Measurements from ENCODE around the gene KIF26B.

Gene KIF26B

GRCh38 chr1:245583081-245583480, 428.3 kb downstream of the KIF26B start:
- no peak for DNase-seq

DNA sequence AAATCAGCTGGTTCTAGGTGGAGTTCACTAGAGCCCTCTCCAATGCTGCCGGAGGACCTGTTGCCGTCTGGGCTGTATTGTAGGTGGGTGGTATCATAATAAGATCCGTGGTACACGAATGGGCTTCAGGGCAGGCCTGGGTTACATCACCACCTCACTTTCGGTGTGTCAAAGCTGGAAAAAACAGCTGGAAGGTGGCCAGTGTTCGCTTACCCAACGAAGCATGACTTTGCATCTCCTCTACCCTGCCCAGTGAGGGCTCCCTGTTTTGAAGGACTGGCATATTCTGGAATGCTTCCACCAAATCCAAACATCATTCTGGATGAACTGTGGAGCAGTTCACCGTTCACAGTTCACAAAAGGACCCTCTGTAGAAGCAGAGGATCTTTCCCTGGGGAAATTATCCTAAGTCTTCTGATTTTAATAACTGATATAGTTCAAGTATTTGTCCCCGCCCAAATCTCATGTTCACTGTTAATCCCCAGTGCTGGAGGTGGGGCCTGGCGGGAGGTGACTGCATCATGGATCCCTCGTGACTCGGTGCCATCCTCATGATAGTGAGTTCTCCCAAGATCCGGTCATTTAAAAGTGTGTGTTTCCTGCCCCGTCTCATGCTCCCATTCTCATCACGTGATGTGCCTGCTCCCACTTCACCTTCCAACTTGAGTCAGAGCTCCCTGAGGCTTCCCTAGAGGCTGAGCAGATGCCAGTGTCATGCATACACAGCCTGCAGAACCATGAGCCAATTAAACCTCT, 429.0 kb downstream of the KIF26B start:
- DNase-seq: no peak

GRCh38 chr1:245585252-245585959, 430.6 kb downstream of the KIF26B start:
- no peak for DNase-seq

DNA sequence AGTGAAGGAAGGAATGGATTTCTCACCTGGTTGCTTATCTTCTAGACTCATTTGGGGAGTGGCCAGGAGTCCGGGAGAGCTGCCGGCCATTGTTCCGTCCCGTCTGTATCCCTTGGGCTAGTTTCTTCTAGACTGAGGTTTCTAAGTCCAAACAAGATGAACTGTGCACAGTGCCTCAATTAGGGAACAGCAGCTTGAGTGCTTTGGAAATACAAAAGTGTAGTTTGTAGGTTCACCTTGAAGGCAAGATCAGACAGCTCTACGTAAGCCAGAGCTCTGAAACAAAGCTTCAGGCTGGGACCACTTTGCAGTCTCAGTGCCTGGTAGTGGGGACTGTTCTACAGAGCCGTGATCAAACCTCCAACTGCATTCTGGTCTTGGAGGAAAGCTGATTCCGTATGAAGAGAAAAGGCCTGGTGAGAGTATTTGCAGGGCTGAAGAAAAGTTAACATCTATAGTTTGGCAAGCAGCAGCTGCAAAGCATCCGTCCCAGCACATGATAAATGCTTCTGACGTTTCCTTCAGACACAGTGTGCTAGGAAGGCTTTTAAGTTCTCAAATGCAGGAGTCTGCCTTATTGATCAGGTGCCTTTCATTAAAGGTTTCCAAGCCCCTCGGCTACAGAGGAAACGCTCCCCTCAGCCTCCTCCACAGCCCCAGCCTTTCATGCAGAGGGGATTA, 432.8 kb downstream of the KIF26B start:
- no peak for DNase-seq

- no peak for DNase-seq
Measured at GRCh38 chr1:245588116-245588639, 433.4 kb downstream of the KIF26B start.

- no peak for DNase-seq
Measured at GRCh38 chr1:245589316-245589715, 434.5 kb downstream of the KIF26B start.

DNA sequence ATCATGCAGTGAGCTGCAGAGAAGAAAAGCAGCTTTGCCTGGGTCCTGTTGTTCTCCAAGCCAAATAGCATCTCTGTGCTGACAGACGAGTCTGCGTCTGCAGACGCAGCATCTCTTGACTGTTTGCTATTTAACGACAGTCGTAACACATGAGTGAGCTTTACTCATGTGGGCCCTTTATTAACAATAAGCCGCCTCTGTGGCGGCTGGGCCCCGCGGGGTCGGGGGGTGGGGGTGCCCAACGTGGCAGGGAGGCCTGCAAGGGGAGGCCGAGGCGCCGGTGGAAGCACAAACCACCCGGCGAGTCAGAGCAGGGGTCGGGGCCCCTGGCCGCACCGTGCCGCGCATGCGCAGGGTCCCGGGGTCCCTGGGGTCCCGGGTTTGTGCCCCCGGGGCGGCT, 435.1 kb downstream of the KIF26B start:
- no peak for DNase-seq

DNA sequence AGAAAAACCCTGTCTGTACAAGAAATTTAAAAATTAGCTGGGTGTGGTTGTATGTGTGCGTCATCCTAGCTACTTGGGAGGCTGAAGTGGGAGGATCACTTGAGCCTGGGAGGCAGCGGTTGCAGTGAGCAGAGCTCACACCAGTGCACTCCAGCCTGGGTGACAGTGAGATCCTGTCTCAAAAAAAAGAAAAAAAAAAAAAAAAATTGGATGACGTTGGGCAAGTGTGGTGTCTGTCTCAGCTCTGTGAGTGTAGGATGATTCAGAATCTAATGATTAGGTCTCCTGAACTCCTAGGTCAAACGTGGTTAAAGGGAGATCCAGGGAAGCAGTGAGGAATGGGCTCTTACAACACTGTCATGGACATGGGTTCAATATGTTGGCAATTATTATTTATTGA, 435.9 kb downstream of the KIF26B start:
- no peak for DNase-seq

- DNase-seq: no peak
Measured at GRCh38 chr1:245591346-245592188, 436.8 kb downstream of the KIF26B start.

GRCh38 chr1:245592189-245592460, 437.3 kb downstream of the KIF26B start:
- DNase-seq: no peak

- DNase-seq: no peak
Measured at GRCh38 chr1:245598524-245599305, 443.9 kb downstream of the KIF26B start.

GRCh38 chr1:245599371-245600174, 444.8 kb downstream of the KIF26B start:
- no peak for DNase-seq

GRCh38 chr1:245600658-245601057, 445.9 kb downstream of the KIF26B start:
- DNase-seq: no peak

DNA sequence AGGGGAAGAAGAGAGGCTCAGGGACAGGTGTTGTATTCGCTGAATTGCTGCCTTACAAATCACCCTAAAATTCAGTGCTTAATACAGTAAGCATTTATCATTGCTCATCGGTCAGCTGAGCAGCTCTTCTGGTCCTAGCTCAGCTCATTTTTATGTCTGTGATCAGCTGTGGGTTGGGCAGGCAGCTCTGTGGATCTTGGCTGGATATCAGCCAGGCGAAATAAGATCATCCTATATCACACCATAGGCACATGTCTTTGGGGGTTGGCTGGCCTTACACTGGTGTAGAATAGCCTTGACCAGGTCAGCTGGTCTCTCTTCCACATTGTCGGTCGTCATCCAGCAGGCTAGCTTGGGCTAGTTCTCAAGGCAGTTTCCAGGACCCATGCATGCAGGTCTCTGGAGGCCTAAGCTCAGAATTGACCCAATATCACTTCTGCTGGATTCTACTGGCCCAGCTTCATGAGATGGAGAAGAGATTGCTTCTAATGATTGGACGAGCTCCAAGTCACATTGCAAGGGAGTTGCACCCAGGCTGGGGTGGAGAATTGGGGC, 448.6 kb downstream of the KIF26B start:
- DNase-seq: no peak

DNA sequence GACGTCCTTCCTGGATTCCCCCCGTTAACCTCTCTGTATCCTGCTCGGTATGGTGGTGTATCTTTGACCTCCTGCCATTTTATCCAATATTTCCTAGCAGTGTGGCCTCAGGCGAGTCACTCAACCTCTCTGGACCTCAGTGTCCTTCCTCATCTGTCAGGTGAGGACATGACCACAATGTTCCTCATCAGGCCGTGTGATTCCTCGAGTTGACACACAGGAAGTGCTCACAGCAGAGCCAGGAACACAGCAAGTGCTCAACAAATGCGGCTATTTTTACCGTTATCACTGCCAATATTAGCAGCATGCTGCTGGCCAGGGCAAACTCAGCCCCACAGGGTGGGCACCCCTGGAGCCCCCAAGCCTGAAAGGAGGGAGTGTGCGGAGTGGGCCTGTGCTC, 450.2 kb downstream of the KIF26B start:
- DNase-seq: no peak

DNA sequence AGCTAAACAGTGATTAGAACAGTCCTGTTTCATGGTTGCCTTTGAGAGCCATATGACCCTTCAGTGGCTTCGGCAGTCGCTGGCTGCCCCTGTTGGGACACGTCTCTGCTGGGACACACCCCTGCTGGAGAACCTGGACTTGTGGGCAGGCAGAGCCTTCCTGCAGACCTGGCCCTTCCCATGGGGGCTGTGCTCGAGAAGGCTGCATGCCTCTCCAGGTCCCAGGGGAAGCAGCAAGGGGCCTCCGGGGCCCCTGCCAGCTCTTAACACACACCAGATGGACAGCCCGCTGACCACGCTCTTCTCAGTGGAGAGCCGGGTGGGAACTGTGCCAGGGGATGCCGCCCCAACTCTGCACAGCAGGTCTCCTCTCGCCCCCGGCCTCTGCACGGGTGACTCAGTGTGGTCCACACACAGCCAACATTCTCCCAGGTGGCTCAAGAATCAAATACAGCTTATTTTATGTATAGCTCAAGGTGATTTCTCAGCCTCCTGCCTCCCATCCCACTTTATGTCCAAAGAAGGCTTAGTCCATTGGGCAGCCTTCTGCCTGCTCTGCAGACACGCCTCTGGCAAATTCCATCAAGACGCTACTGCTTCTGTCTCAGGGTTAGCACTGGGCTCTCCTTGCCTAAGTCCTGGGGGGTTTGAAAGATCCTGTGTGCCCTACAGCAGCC, 450.8 kb downstream of the KIF26B start:
- no peak for DNase-seq

DNA sequence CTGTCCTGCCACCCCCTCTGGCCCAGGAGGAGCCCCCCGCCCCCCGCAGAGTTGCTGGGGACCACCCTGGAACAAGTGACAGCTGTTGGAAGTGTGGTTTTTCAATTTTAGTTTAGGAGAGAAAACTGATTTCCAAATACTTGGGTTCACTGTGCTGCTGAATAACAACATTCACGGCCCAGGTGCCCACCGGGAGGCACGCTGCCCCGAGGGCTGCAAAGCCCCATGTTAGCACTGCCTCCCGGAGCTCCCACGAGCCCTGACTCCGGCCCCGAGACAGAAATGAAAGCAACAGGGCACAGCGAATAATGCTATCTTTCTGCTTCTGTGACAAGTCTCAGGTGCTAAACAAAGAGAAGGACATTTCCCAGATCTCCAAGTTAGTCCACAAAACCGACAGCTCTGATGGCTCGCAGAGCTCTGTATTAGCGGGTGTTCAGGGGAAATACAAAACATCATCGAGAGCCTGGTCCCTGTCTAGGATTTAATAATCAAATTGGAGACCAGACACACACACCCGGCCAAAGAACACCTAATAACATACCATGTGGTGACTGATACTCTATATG, 451.5 kb downstream of the KIF26B start:
- no peak for DNase-seq

- DNase-seq: no peak
Measured at GRCh38 chr1:245608271-245608670, 453.5 kb downstream of the KIF26B start.

- DNase-seq: no peak
Measured at GRCh38 chr1:245609354-245610150, 454.8 kb downstream of the KIF26B start.

Data from activated naive CD4-positive, alpha-beta T cell (primary cell).